Prostate gland (tissue), 2 donors: ENCODE results near the gene SPRING1.

Experiments
- POLR2A ChIP-seq: fragments of 450-650 bp; IDR thresholded peaks from one replicate; pipeline ENCODE4 v1.6.1; 2016; ENCODE audit warnings: antibody characterized with exemption, mild to moderate bottlenecking
- TF ChIP-seq, protein P1 (sequence below), 4 experiments: fragments of 200-600 bp in 2 of 4; fragments of 450-650 bp in 2 of 4; sonication (generic) in 2 of 4; IDR thresholded peaks; 1 replicate in 3 of 4; 2 replicates in 1 of 4; pipeline ENCODE4 v1.5.1; 2016 to 2019; ENCODE audit warnings: antibody characterized with exemption in 4 of 4, mild to moderate bottlenecking in 2 of 4, moderate library complexity in 2 of 4

DNA sequence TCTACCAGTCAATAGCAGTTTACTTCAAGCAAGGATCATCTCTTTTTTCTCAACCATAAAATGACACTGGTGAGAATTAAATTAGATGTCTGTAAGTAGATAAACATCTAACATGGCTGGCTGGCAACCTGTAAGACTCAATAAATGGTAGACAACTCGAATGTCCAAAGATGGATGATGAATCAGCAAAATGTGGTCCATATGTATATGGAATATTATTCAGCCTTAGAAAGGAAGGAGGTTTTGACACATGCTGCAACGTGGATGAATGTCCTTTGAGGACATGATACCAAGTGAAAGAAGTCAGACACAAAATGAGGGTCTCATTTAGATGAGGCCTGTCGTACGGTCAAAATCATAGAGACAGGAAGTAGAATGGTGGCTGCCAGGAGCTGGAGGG lies 46.2 kb downstream of the SPRING1 start:
- TF ChIP-seq, protein P1, sequence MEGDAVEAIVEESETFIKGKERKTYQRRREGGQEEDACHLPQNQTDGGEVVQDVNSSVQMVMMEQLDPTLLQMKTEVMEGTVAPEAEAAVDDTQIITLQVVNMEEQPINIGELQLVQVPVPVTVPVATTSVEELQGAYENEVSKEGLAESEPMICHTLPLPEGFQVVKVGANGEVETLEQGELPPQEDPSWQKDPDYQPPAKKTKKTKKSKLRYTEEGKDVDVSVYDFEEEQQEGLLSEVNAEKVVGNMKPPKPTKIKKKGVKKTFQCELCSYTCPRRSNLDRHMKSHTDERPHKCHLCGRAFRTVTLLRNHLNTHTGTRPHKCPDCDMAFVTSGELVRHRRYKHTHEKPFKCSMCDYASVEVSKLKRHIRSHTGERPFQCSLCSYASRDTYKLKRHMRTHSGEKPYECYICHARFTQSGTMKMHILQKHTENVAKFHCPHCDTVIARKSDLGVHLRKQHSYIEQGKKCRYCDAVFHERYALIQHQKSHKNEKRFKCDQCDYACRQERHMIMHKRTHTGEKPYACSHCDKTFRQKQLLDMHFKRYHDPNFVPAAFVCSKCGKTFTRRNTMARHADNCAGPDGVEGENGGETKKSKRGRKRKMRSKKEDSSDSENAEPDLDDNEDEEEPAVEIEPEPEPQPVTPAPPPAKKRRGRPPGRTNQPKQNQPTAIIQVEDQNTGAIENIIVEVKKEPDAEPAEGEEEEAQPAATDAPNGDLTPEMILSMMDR (IDR thresholded peaks at IDR 0.05): no peak
- TF ChIP-seq POLR2A: no peak
